Endothelial cell of umbilical vein (primary cell): ENCODE data around the gene AGMO.

Source experiments
- EZH2 ChIP-seq: IDR thresholded peaks from 2 replicates; pipeline ENCODE4 v1.6.1; 2012; ENCODE audit warnings: borderline replicate concordance, low read depth, mild to moderate bottlenecking, moderate library complexity, low read length, inconsistent platforms; ENCODE audit not compliant: severe bottlenecking
- FOS ChIP-seq: IDR thresholded peaks from 2 replicates; pipeline ENCODE4 v1.6.1; 2011; ENCODE audit warnings: mild to moderate bottlenecking, low read length, moderate library complexity, borderline replicate concordance; ENCODE audit not compliant: insufficient read depth
- JUN ChIP-seq: IDR thresholded peaks from 2 replicates; pipeline ENCODE4 v1.6.1; 2011; ENCODE audit warnings: borderline replicate concordance, low read depth; ENCODE audit not compliant: insufficient read length, insufficient read depth
- MYC ChIP-seq: IDR thresholded peaks from one replicate; pipeline ENCODE4 v1.6.1; 2011; ENCODE audit warnings: mild to moderate bottlenecking, low read depth, low read length
- POLR2A ChIP-seq: IDR thresholded peaks from 2 replicates; pipeline ENCODE4 v1.6.1; 2012; ENCODE audit warnings: low read depth, mild to moderate bottlenecking, control low read depth, low read length
- POLR2AphosphoS5 ChIP-seq: IDR thresholded peaks from 2 replicates; pipeline ENCODE4 v1.6.1; 2012; ENCODE audit warnings: low read depth, mild to moderate bottlenecking, control low read depth, low read length, moderate library complexity; ENCODE audit not compliant: insufficient read depth
- TF ChIP-seq, protein P1 (sequence below), 2 donors: IDR thresholded peaks; 1 replicate in 1 of 2; 2 replicates in 1 of 2; pipeline ENCODE4 v1.5.1; 2011; ENCODE audit warnings: low read length in 2 of 2, mild to moderate bottlenecking in 2 of 2, moderate library complexity in 2 of 2, control low read depth in 1 of 2, inconsistent platforms in 1 of 2, low read depth in 1 of 2; ENCODE audit not compliant: insufficient read depth in 1 of 2; ENCODE audit errors: extremely low read depth in 1 of 2
- TF ChIP-seq, protein P2 (sequence below): IDR thresholded peaks from 2 replicates; pipeline ENCODE4 v1.6.1; 2011; ENCODE audit not compliant: insufficient read depth, insufficient read length

DNA sequence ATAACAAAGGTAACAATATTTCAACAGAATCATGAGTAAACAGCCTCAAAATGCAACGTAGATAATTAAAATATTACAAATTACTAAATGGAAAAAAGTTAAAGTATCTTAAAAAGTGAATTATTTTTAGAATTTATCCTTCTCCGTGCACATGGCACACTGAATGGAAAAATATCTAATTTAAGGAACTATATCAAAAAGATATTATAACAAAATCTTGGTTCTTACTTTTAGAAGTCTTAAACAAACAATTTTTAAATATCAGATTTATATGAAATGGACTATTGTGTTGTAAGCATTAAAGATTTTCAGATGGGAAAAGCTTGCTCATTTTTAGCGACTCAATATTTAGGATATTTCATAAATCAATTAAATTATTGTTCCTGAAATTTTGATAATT, 72.0 kb downstream of the AGMO start:
- TF ChIP-seq, protein P1, sequence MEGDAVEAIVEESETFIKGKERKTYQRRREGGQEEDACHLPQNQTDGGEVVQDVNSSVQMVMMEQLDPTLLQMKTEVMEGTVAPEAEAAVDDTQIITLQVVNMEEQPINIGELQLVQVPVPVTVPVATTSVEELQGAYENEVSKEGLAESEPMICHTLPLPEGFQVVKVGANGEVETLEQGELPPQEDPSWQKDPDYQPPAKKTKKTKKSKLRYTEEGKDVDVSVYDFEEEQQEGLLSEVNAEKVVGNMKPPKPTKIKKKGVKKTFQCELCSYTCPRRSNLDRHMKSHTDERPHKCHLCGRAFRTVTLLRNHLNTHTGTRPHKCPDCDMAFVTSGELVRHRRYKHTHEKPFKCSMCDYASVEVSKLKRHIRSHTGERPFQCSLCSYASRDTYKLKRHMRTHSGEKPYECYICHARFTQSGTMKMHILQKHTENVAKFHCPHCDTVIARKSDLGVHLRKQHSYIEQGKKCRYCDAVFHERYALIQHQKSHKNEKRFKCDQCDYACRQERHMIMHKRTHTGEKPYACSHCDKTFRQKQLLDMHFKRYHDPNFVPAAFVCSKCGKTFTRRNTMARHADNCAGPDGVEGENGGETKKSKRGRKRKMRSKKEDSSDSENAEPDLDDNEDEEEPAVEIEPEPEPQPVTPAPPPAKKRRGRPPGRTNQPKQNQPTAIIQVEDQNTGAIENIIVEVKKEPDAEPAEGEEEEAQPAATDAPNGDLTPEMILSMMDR (IDR thresholded peaks at IDR 0.05; ENCODE audit: extremely low read depth in 1 of 2, insufficient read depth in 1 of 2, low read depth in 1 of 2, low read length in 2 of 2), result no peak
- TF ChIP-seq POLR2A (no peak), MYC (no peak), EZH2 (no peak), JUN (no peak), POLR2AphosphoS5 (no peak), FOS (no peak)
- TF ChIP-seq, protein P2, sequence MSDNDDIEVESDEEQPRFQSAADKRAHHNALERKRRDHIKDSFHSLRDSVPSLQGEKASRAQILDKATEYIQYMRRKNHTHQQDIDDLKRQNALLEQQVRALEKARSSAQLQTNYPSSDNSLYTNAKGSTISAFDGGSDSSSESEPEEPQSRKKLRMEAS, result no peak
